GM21360 (cell line): ENCODE data around the gene TXNDC2.
"Not testable (repeated sequence)": the region's sequence is repeated elsewhere in the genome, so short reads cannot be mapped to it uniquely, and the experiment has no call there.

ENCODE experiments used
- ATAC-seq: cut with Tn5 transposase; IDR thresholded peaks from one replicate; pipeline ENCODE4 v1.9.1; 2021; ENCODE audit warnings: mild to moderate bottlenecking, moderate library complexity; ENCODE audit not compliant: unreplicated experiment

The TXNDC2 gene

GRCh38 chr18:9878783-9879242, 7.0 kb upstream of the TXNDC2 start:
- no peak for ATAC-seq

GRCh38 chr18:9884090-9884489, 1.7 kb upstream of the TXNDC2 start:
- no peak for ATAC-seq

- ATAC-seq, result no peak
Measured at GRCh38 chr18:9884532-9885140, 1.1 kb upstream of the TXNDC2 start.

- ATAC-seq, result no peak
Measured at GRCh38 chr18:9886005-9886348, 204 bp downstream of the TXNDC2 start.

- ATAC-seq, result no peak
Measured at GRCh38 chr18:9887992-9888391, 2.2 kb downstream of the TXNDC2 start.

- no peak for ATAC-seq
Measured at GRCh38 chr18:9890196-9890595, 4.4 kb downstream of the TXNDC2 start.

- no peak for ATAC-seq
Measured at GRCh38 chr18:9890957-9891356, 5.2 kb downstream of the TXNDC2 start.

- ATAC-seq, result not testable (repeated sequence)
Measured at GRCh38 chr18:9891515-9891914, 5.7 kb downstream of the TXNDC2 start.

- ATAC-seq, result no peak
Measured at GRCh38 chr18:9894454-9895068, 8.8 kb downstream of the TXNDC2 start.

GRCh38 chr18:9897129-9897528, 11.4 kb downstream of the TXNDC2 start:
- no peak for ATAC-seq

- not testable (repeated sequence) for ATAC-seq
Measured at GRCh38 chr18:9897787-9898291, 12.1 kb downstream of the TXNDC2 start.

- ATAC-seq, result no peak
Measured at GRCh38 chr18:9898792-9899549, 13.2 kb downstream of the TXNDC2 start.

GRCh38 chr18:9899550-9899930, 13.8 kb downstream of the TXNDC2 start:
- ATAC-seq, result not testable (repeated sequence)

- ATAC-seq, result no peak
Measured at GRCh38 chr18:9900699-9901098, 14.9 kb downstream of the TXNDC2 start.

- no peak for ATAC-seq
Measured at GRCh38 chr18:9901377-9901776, 15.6 kb downstream of the TXNDC2 start.

- ATAC-seq, result not testable (repeated sequence)
Measured at GRCh38 chr18:9902264-9902663, 16.5 kb downstream of the TXNDC2 start.

- ATAC-seq, result no peak
Measured at GRCh38 chr18:9902832-9903231, 17.1 kb downstream of the TXNDC2 start.

GRCh38 chr18:9905401-9905922, 19.7 kb downstream of the TXNDC2 start:
- ATAC-seq, result no peak

GRCh38 chr18:9906481-9906880, 20.7 kb downstream of the TXNDC2 start:
- ATAC-seq, result no peak

GRCh38 chr18:9907867-9908266, 22.1 kb downstream of the TXNDC2 start:
- ATAC-seq, result no peak

- no peak for ATAC-seq
Measured at GRCh38 chr18:9910071-9910470, 24.3 kb downstream of the TXNDC2 start.

GRCh38 chr18:9910661-9911060, 24.9 kb downstream of the TXNDC2 start:
- no peak for ATAC-seq
